CD4-positive, CD25-positive, alpha-beta regulatory T cell (primary cell): Measurements from ENCODE around the gene ITPR2. TPM values are rescaled to one million over a fixed set of nuclear protein-coding genes. Genes with fewer than 3 reads are reported as not detected.
"Not testable (repeated sequence)": the region's sequence is repeated elsewhere in the genome, so short reads cannot be mapped to it uniquely, and the experiment has no call there.

Source experiments
- ATAC-seq, 2 donors: fragments of 150-1000 bp; cut with Tn5 transposase; one replicate each; pipeline ENCODE4 v1.10.0; 2021; ENCODE audit warnings: low read depth in 2 of 2, moderate number of reproducible peaks in 2 of 2, moderate library complexity in 1 of 2
- DNase-seq, 3 donors: peaks; one replicate each; pipeline versions ENCODE4 v3.0.0 to v3.0.0-alpha.2; 2012 to 2022; ENCODE audit warnings: mixed read lengths in 1 of 3
- H3K27ac ChIP-seq: one replicate; pipeline ENCODE4 v1.7.0; 2013; ENCODE audit warnings: mild to moderate bottlenecking, low read length; ENCODE audit not compliant: insufficient read depth, poor library complexity, severe bottlenecking
- H3K27me3 ChIP-seq: one replicate; pipeline ENCODE4 v1.7.0; 2013; ENCODE audit warnings: low read length; ENCODE audit not compliant: control insufficient read depth, insufficient read depth
- H3K36me3 ChIP-seq: one replicate; pipeline ENCODE4 v1.7.0; 2013; ENCODE audit warnings: mild to moderate bottlenecking, low read length, moderate library complexity; ENCODE audit not compliant: control insufficient read depth, insufficient read depth
- H3K4me1 ChIP-seq: 2 replicates; pipeline ENCODE4 v1.7.0; 2013; ENCODE audit warnings: mild to moderate bottlenecking, low read length; ENCODE audit not compliant: insufficient read depth, control insufficient read depth, poor library complexity, severe bottlenecking
- H3K4me3 ChIP-seq: one replicate; pipeline ENCODE4 v1.7.0; 2013; ENCODE audit warnings: low read depth, mild to moderate bottlenecking, low read length, moderate library complexity
- H3K9me3 ChIP-seq, 2 experiments: 1 replicate in 1 of 2; 2 replicates in 1 of 2; pipeline ENCODE4 v1.7.0; 2013; ENCODE audit warnings: low read length in 2 of 2, mild to moderate bottlenecking in 1 of 2, moderate library complexity in 1 of 2; ENCODE audit not compliant: control insufficient read depth in 2 of 2
- H3K27ac Mint-ChIP-seq, 3 donors: one replicate each; pipeline ENCODE4 v1.8.0; 2020 to 2022; ENCODE audit warnings: mild to moderate bottlenecking in 3 of 3, mixed read lengths in 3 of 3, moderate library complexity in 2 of 3
- H3K27me3 Mint-ChIP-seq: one replicate; pipeline ENCODE4 v1.8.0; 2022; ENCODE audit warnings: mild to moderate bottlenecking, mixed read lengths
- H3K36me3 Mint-ChIP-seq: one replicate; pipeline ENCODE4 v1.8.0; 2020; ENCODE audit warnings: mixed read lengths
- H3K4me1 Mint-ChIP-seq, 4 donors: one replicate each; pipeline ENCODE4 v1.8.0; 2020 to 2022; ENCODE audit warnings: mixed read lengths in 4 of 4, mild to moderate bottlenecking in 1 of 4
- H3K4me3 Mint-ChIP-seq, 4 donors: one replicate each; pipeline ENCODE4 v1.8.0; 2020 to 2022; ENCODE audit warnings: mild to moderate bottlenecking in 4 of 4, mixed read lengths in 4 of 4, moderate library complexity in 3 of 4
- H3K9me3 Mint-ChIP-seq, 7 donors: one replicate each; pipeline ENCODE4 v1.8.0; 2020 to 2022; ENCODE audit warnings: mixed read lengths in 7 of 7, mild to moderate bottlenecking in 3 of 7, moderate library complexity in 2 of 7
- polyA plus RNA-seq, 4 donors: library from polyadenylated mRNA; unstranded; fragments of 300-500 nt; fragmentation: Illumina TruSeq; gene quantifications; one replicate each; pipeline ENCODE4 v1.2.3, GENCODE V29; 2021
- total RNA-seq: library from RNA; stranded (reverse); gene quantifications from one replicate; pipeline ENCODE4 v1.2.3, GENCODE V29; 2022

Gene ITPR2
- total and polyA plus RNA-seq, 5 donors from 2014 or later, result 9.9 to 54.1 (median 11.7) TPM

DNA sequence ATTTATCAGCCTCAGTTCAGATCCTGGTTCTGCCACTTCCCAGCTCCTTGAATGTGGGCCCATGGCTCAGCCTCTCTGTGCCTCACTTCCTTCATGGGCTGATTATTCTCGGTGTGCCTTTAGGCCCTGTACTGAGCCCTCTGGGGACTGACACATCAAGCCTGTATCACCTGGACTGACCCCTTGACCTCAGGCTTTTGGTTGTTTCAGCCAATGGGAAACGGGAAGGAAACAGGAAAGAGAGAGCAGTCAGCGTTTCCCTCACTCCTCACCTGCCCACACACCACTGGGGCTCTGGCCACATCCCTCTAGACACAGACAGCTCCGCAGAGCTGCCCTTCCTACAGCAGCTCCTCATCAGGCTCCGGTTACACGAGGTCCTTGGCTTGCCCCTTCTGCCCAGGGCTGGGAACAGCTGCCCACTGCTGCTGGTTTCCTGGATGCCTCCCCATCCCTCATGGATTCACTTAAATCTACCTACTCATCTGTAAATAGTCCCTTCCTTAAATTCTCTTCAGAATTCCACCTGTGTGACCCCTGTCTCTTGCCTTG is 37.0 kb upstream of the ITPR2 start:
- H3K27ac Mint-ChIP-seq, result no peak overlapping the region
- no peak for ATAC-seq

DNA sequence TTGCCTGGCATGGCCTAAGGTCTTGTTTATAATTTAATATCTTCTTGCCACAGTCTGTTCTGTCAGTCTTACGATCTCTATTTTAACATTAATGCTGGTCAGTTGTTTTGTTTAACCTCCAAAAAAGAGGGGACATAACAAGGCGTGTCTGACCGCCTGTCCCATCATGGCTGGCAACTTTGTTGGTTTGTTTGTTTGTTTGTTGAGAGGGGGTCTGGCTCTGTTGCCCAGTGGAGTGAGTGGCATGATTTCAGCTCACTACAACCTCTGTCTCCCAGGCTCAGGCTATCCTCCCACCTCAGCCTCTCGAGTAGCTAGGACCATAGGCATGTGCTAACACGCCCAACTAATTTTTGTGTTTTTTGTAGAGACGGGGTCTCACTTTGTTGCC is 36.1 kb upstream of the ITPR2 start:
- Mint-ChIP-seq H3K9me3 (no peaks in the 10 kb centered on the region), H3K36me3 (no peaks in the 10 kb centered on the region), H3K27me3 (peaks cover 15% of the 10 kb centered on the region), H3K4me1 (peaks cover 5 to 9% (median 7%) of the 10 kb centered on the region in 4 donors), H3K4me3 (no peak overlapping the region), H3K27ac (no peak overlapping the region)
- no peak for ATAC-seq
- no peaks in the 10 kb centered on the region for H3K9me3 ChIP-seq
- H3K4me1 ChIP-seq, result no peaks in the 10 kb centered on the region
- H3K27me3 ChIP-seq, result peaks cover 5% of the 10 kb centered on the region
- no peak overlapping the region for H3K27ac ChIP-seq
- DNase-seq, result no peak
- H3K4me3 ChIP-seq, result no peak overlapping the region
- H3K36me3 ChIP-seq, result no peaks in the 10 kb centered on the region

More for the DNA sequence above, 37.0 kb upstream of the ITPR2 start:
- DNase-seq, result no peak
- no peaks in the 10 kb centered on the region for H3K36me3 Mint-ChIP-seq
- peaks cover 2% of the 10 kb centered on the region for H3K27me3 ChIP-seq
- peaks cover 5 to 9% (median 7%) of the 10 kb centered on the region in 4 donors for H3K4me1 Mint-ChIP-seq
- no peaks in the 10 kb centered on the region for H3K4me1 ChIP-seq
- H3K27me3 Mint-ChIP-seq, result peaks cover 11% of the 10 kb centered on the region
- no peaks in the 10 kb centered on the region for H3K9me3 Mint-ChIP-seq
- H3K9me3 ChIP-seq, result no peaks in the 10 kb centered on the region
- no peak overlapping the region for H3K4me3 Mint-ChIP-seq
- H3K4me3 ChIP-seq, result no peak overlapping the region
- H3K27ac ChIP-seq, result no peak overlapping the region
- H3K36me3 ChIP-seq, result no peaks in the 10 kb centered on the region

DNA sequence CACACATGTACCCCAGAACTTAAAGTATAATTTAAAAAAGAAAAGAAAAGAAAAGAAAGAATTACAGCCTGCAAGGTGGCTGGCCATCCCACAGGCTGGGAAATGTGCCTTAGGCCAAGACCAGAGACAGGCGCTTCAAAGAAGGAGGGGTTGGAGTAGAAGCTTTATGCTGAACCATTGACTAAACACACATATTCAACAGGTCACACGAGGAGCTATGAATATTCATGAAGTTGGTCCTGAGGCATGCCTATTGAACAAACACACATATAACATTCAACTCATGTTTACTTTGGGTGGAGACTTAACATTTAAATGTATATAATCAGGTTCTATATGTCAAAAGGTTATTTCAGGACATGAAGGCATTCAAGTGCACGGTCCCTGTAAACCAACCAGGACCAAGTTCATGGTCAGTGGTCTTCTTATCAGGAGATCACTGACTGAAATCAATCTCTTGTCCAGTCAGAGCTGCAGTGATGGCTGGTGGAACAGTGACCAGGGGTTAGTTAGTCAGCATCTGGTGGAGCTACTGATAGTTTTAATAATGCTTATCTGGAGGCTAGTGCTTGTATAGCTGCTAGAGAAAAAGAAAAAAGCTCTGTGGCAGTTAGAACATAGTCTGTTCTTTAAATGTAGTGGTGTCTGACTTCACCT is 35.6 kb upstream of the ITPR2 start:
- H3K4me3 Mint-ChIP-seq, result no peak overlapping the region
- H3K36me3 Mint-ChIP-seq, result no peaks in the 10 kb centered on the region
- DNase-seq (no peak), ATAC-seq (no peak)
- H3K9me3 Mint-ChIP-seq, result no peaks in the 10 kb centered on the region
- Histone ChIP-seq H3K27ac (no peak overlapping the region), H3K27me3 (peaks cover 5% of the 10 kb centered on the region), H3K36me3 (no peaks in the 10 kb centered on the region), H3K4me3 (no peak overlapping the region), H3K4me1 (no peaks in the 10 kb centered on the region), H3K9me3 (no peaks in the 10 kb centered on the region)
- H3K4me1 Mint-ChIP-seq, result peaks cover 5 to 9% (median 7%) of the 10 kb centered on the region in 4 donors
- H3K27me3 Mint-ChIP-seq, result peaks cover 16% of the 10 kb centered on the region
- H3K27ac Mint-ChIP-seq, result no peak overlapping the region

DNA sequence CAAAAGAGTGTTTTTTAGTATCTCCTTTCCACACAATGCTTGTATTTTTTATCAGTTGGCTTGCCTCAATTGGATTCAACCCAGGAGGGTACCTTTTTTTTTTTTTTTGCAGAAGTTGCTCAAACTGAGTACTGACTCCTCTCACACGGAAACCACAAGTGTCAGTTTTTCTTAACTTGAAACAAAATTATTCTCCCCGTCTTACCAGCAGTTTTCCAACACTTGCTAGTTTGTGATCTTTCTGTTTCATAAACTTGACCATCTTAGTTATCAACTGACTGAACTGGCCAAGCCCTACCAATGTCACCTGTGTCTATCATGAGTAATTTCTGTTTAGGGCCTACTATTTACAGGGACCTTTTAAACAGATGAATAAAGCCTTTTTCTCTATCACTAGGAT is 34.1 kb upstream of the ITPR2 start:
- H3K27ac ChIP-seq, result no peak overlapping the region
- no peaks in the 10 kb centered on the region for H3K4me1 ChIP-seq
- H3K27me3 ChIP-seq, result peaks cover 5% of the 10 kb centered on the region
- no peak overlapping the region for H3K27ac Mint-ChIP-seq
- H3K9me3 Mint-ChIP-seq, result no peaks in the 10 kb centered on the region
- H3K27me3 Mint-ChIP-seq, result peaks cover 16% of the 10 kb centered on the region
- peaks cover 5 to 9% (median 7%) of the 10 kb centered on the region in 4 donors for H3K4me1 Mint-ChIP-seq
- DNase-seq (peak in 1 of 3 donors; percentile 39), ATAC-seq (no peak)
- no peaks in the 10 kb centered on the region for H3K9me3 ChIP-seq
- no peak overlapping the region for H3K4me3 ChIP-seq
- H3K36me3 Mint-ChIP-seq, result no peaks in the 10 kb centered on the region
- no peaks in the 10 kb centered on the region for H3K36me3 ChIP-seq
- no peak overlapping the region for H3K4me3 Mint-ChIP-seq

DNA sequence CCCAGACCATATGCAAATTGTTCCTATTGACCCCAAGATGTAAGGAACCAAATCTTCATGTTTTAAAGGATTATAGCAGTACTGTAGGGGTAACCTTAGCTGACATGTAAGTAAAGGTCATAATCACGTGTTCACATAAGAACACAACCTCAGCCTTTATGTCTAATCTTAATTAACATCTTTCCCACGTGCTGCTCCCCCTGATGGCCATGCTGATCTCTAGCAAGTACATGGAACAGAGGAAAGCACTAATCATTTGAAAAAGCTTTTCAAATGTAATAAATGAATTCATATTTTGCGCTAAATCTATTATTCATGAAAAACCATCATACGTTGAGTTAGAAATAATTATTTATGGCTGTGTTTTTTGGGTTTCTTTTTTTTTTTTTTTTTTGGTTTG is 30.5 kb upstream of the ITPR2 start:
- H3K4me3 ChIP-seq, result no peak overlapping the region
- peaks cover 14% of the 10 kb centered on the region for H3K27me3 ChIP-seq
- DNase-seq (no peak), ATAC-seq (no peak)
- H3K4me1 ChIP-seq, result no peaks in the 10 kb centered on the region
- peaks cover 27% of the 10 kb centered on the region for H3K27me3 Mint-ChIP-seq
- no peaks in the 10 kb centered on the region for H3K36me3 Mint-ChIP-seq
- no peaks in the 10 kb centered on the region for H3K9me3 Mint-ChIP-seq
- peaks cover 5 to 9% (median 7%) of the 10 kb centered on the region in 4 donors for H3K4me1 Mint-ChIP-seq
- H3K27ac ChIP-seq, result no peak overlapping the region
- no peak overlapping the region for H3K4me3 Mint-ChIP-seq
- no peaks in the 10 kb centered on the region for H3K36me3 ChIP-seq
- no peak overlapping the region for H3K27ac Mint-ChIP-seq
- no peaks in the 10 kb centered on the region for H3K9me3 ChIP-seq

DNA sequence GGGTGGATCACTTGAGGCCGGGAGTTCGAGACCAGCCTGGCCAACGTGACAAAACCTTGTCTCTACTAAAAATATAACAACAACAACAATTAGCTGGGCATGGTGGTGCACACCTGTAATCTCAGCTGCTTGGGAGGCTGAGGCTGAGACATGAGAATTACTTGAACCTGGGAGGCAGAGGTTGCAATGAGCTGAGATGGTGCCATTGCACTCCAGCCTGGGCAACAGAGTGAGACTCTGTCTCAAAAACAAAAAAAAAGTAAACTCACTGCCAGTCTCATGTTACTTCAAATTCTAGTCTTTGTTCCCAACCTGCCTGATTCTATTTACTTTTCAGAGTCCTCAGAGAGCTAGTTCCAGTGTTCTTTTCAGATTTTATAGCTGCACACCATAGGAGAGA is 29.8 kb upstream of the ITPR2 start:
- ATAC-seq, H3K27ac Mint-ChIP-seq, H3K4me1 Mint-ChIP-seq, H3K36me3 Mint-ChIP-seq, H3K4me1 ChIP-seq, H3K9me3 ChIP-seq, H3K4me3 Mint-ChIP-seq, H3K9me3 Mint-ChIP-seq, H3K36me3 ChIP-seq, H3K4me3 ChIP-seq, H3K27ac ChIP-seq, DNase-seq: not testable (repeated sequence)
- peaks cover 27% of the 10 kb centered on the region for H3K27me3 Mint-ChIP-seq
- peaks cover 14% of the 10 kb centered on the region for H3K27me3 ChIP-seq

DNA sequence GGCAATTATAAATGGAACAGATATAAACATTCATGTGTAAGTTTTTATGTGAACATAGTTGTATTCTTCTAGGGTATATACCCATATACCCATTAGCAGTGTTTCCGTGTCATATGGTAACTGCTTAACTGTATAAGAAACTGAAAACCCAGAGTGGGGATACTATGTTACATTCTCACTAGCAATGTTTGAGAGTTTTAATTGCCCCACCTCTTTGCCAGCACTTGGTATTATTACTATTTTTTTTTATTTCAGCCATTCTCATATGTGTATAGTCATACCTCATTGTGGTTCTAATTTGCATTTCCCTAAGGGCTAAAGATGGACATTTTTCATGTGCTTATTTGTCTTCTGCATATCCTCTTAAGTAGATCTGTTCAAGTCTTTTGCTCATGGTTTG is 28.7 kb upstream of the ITPR2 start:
- ATAC-seq (no peak), DNase-seq (no peak)
- Mint-ChIP-seq H3K27me3 (peaks cover 27% of the 10 kb centered on the region), H3K27ac (no peak overlapping the region), H3K36me3 (no peaks in the 10 kb centered on the region), H3K4me1 (peaks cover 0 to under 1% (median 0%) of the 10 kb centered on the region in 4 donors), H3K9me3 (no peaks in the 10 kb centered on the region), H3K4me3 (no peak overlapping the region)
- no peak overlapping the region for H3K27ac ChIP-seq
- no peaks in the 10 kb centered on the region for H3K9me3 ChIP-seq
- no peak overlapping the region for H3K4me3 ChIP-seq
- H3K4me1 ChIP-seq, result no peaks in the 10 kb centered on the region
- H3K36me3 ChIP-seq, result no peaks in the 10 kb centered on the region
- peaks cover 16% of the 10 kb centered on the region for H3K27me3 ChIP-seq
